Measurements from ENCODE around the gene CEP85. TPM values are rescaled to one million over a fixed set of nuclear protein-coding genes. Genes with fewer than 3 reads are reported as not detected.

CEP85 gene
- polyA plus RNA-seq, 3 donors: 8.2 to 32.5 (median 10.9) TPM

- Histone ChIP-seq H3K9ac (ENCODE audit: insufficient read depth, low read length, poor library complexity, severe bottlenecking) (peak overlapping the region; percentile 70), H3K27me3 (ENCODE audit: control insufficient read depth in 2 of 2, insufficient read depth in 2 of 2, low read length in 2 of 2) (no peaks in the 10 kb centered on the region), H2AFZ (ENCODE audit: insufficient read depth, low read depth, low read length, poor library complexity, severe bottlenecking) (no peak overlapping the region), H3K9me3 (replicated peaks in 1 of 2; ENCODE audit: control insufficient read depth in 1 of 2, insufficient read depth in 1 of 2, low read length in 2 of 2) (no peaks in the 10 kb centered on the region), H4K20me1 (ENCODE audit: insufficient read depth, low read length) (peaks cover 41% of the 10 kb centered on the region), H3K36me3 (replicated peaks in 1 of 2; ENCODE audit: control insufficient read depth in 1 of 2, insufficient read depth in 2 of 2, low read length in 2 of 2) (peaks cover 38 to 41% of the 10 kb centered on the region in 2 donors), H3K27ac (ENCODE audit: low read depth in 1 of 2, low read length in 2 of 2) (peak overlapping the region; percentile 99 to 100), H3K4me3 (replicated peaks in 1 of 3; ENCODE audit: low read depth in 2 of 3, low read length in 3 of 3) (peak overlapping the region in 1 of 3 experiments; percentile 41), H3K4me2 (replicated peaks; ENCODE audit: extremely low read depth, low read length, poor library complexity, severe bottlenecking) (peak overlapping the region; percentile 41), H3K79me2 (ENCODE audit: insufficient read depth, low read length) (peaks cover 74% of the 10 kb centered on the region), H3K4me1 (ENCODE audit: control insufficient read depth in 1 of 2, insufficient read depth in 2 of 2, low read length in 2 of 2) (peaks cover 94 to 95% of the 10 kb centered on the region in 2 donors)
- peak overlapping the region; percentile 70 to 86 for H3K4me3 Mint-ChIP-seq
- TF ChIP-seq CTCF (IDR thresholded peaks at IDR 0.05): peak; percentile 87
- peaks cover 47 to 58% of the 10 kb centered on the region in 2 donors for H3K36me3 Mint-ChIP-seq
- no peaks in the 10 kb centered on the region for H3K9me3 Mint-ChIP-seq
- peaks cover 0 to 9% (median 4%) of the 10 kb centered on the region in 3 donors for H3K27me3 Mint-ChIP-seq (ENCODE audit: low read depth in 3 of 3)
- peak; percentile 96 to 99 (median 98) for DNase-seq
- H3K4me1 Mint-ChIP-seq: peaks cover 90% of the 10 kb centered on the region
- peak overlapping the region; percentile 96 to 100 (median 100) for H3K27ac Mint-ChIP-seq
- intact Hi-C loops (cut with micrococcal nuclease): loop anchor here (1.0 to 2.0 kb wide), 2 partner anchors 8 to 36 kb away; no protein-coding TSS in a partner anchor
- WGBS (ENCODE audit: insufficient coverage): 8% methylated on average over 14 of the region's 22 CpGs
Observed at GRCh38 chr1:26284597-26285347, 50.8 kb downstream of the CEP85 start.

DNA sequence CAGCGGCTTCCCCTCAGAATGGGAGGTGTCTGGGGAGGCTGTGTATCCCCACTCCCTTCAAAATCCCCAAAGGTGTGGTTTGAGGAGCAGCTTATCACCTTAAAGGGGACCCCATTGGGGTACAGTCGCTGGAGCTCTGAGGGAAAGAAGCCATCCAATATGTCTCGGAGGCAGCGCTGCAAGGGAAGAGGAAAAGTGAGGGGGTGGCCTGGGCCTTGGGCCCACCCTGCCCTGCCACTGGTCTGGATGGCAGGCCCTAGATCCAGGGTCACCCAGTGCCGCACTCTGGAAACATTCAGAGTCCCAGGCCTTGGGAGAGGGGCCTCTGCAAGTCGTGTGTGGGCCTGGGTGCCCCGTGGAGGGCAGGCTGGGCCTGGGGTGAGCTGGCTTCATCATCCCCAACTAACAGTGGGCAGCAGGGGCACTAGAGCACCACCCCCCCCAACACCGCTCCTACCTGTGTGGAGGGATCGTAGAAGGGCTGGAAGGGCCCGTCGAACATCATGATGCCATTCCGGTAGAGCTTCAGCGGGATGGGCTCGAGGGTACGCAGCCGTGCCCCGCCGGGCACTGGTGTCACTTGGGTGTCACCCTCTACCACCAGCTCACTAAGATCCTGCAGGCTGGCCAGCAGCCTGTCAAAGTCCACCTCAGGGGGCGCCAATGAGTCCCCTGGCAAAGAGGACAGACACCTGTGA lies 51.5 kb downstream of the CEP85 start:
- H3K9me3 Mint-ChIP-seq: no peaks in the 10 kb centered on the region
- Histone ChIP-seq H3K9me3 (replicated peaks in 1 of 2; ENCODE audit: control insufficient read depth in 1 of 2, insufficient read depth in 1 of 2, low read length in 2 of 2) (no peaks in the 10 kb centered on the region), H3K27me3 (ENCODE audit: control insufficient read depth in 2 of 2, insufficient read depth in 2 of 2, low read length in 2 of 2) (no peaks in the 10 kb centered on the region), H4K20me1 (ENCODE audit: insufficient read depth, low read length) (peaks cover 36% of the 10 kb centered on the region), H3K79me2 (ENCODE audit: insufficient read depth, low read length) (peaks cover 66% of the 10 kb centered on the region), H2AFZ (ENCODE audit: insufficient read depth, low read depth, low read length, poor library complexity, severe bottlenecking) (no peak overlapping the region), H3K27ac (ENCODE audit: low read depth in 1 of 2, low read length in 2 of 2) (peak overlapping the region; percentile 99 to 100), H3K4me3 (replicated peaks in 1 of 3; ENCODE audit: low read depth in 2 of 3, low read length in 3 of 3) (peak overlapping the region in 1 of 3 experiments; percentile 41), H3K4me1 (ENCODE audit: control insufficient read depth in 1 of 2, insufficient read depth in 2 of 2, low read length in 2 of 2) (peaks cover 100% of the 10 kb centered on the region in 2 donors), H3K9ac (ENCODE audit: insufficient read depth, low read length, poor library complexity, severe bottlenecking) (peak overlapping the region; percentile 70), H3K4me2 (replicated peaks; ENCODE audit: extremely low read depth, low read length, poor library complexity, severe bottlenecking) (peak overlapping the region; percentile 41), H3K36me3 (replicated peaks in 1 of 2; ENCODE audit: control insufficient read depth in 1 of 2, insufficient read depth in 2 of 2, low read length in 2 of 2) (peaks cover 38 to 41% of the 10 kb centered on the region in 2 donors)
- TF ChIP-seq CTCF (IDR thresholded peaks at IDR 0.05): peak; percentile 35
- peak overlapping the region; percentile 96 to 100 (median 100) for H3K27ac Mint-ChIP-seq
- WGBS (ENCODE audit: insufficient coverage): 98% methylated on average over 8 of the region's 19 CpGs
- peak overlapping the region; percentile 9 to 86 for H3K4me3 Mint-ChIP-seq
- peaks cover 45 to 61% of the 10 kb centered on the region in 2 donors for H3K36me3 Mint-ChIP-seq
- H3K4me1 Mint-ChIP-seq: peaks cover 96% of the 10 kb centered on the region
- intact Hi-C loops (cut with micrococcal nuclease): loop anchor here (2.0 kb wide), 1 partner anchor 35 kb away; no protein-coding TSS in a partner anchor
- DNase-seq: peak in 1 of 3 donors; percentile 35
- peaks cover 0 to 9% (median 4%) of the 10 kb centered on the region in 3 donors for H3K27me3 Mint-ChIP-seq (ENCODE audit: low read depth in 3 of 3)

All from CD14-positive monocyte (primary cell).